ENCODE measurements around the gene RETREG1.

The RETREG1 gene

DNA sequence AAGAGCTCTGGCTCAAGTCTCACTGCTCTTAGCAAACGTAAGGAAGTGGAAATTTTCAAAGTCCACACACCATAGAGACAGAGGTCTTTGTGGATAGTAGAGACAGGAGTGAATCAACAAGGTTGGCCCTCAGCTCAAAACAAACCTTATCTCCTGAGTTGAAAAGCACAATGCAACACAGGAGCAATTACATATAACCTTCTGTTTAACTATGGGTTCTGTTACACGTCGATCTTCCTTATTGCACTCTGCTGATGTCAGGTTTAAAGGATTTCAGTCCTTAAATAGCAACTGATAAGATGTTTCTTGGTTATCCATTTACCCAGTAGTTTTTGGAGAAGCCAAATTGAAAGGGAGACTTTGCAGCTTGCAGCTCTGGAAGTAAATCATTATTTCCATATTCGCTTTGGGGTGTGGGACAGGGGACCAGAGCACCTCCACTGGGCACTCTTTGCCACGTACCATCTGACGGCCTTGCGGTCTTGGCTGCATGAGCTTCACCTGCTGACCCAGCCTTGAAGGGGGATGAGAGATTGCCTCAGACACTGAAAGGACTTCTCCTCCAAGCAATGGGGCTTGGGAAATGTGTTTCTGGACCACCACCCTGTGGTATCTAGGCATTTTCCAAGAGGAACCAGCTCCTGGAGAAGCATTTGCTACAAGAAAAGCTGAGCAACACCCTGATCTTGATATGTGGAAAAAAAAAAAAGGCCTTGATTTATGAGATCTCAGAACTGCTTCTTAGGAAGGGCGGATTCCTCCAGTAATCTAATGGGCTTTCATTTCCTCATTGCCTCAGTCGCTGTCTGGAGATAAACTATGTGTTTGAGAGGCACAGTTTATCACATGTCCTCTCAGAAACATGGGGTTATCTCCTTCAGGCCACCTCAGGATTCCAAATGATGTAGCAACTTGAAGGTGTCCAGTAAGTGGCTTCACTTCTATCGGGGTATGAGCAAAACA, 95.0 kb downstream of the RETREG1 start:
- DNase-seq = no peak

DNA sequence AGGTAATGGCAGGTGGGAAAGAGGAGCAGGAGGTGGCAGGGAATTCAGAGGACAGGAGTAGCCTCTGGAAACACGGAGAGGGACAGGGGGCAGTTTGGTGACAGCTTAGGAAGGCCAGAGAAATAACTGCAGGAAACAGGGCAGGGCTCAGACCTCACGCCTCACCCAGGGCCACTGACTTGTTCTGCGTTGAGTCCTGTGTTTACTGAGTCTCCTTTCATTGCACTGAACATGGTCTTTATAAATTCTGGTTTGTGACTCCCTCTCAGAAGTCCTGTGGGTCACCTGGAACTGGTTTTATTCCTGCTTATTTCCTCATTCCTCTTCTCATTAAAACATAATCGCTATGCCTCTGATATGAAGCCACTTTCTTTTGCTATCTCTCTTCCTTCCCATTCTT, 96.0 kb downstream of the RETREG1 start:
- DNase-seq = no peak

DNA sequence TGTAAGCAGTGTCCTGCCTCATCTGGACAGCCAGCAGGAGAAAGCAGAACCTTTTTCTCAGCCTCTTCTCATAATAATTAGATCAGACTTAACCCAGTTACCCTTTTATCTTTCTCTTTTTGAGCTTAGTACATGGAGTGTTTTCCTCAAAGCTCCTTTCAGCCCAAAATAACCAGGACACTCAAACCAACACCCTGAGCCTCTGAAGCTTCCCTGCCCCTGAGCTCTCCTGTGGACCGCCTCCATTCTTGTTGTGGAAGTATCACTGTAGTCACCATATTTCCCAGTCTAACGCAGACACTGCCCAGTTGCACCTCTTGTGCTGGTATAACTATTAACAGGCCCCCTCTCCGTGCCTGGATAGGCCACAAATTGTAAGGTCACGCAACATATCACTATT, 97.4 kb downstream of the RETREG1 start:
- DNase-seq = no peak

DNA sequence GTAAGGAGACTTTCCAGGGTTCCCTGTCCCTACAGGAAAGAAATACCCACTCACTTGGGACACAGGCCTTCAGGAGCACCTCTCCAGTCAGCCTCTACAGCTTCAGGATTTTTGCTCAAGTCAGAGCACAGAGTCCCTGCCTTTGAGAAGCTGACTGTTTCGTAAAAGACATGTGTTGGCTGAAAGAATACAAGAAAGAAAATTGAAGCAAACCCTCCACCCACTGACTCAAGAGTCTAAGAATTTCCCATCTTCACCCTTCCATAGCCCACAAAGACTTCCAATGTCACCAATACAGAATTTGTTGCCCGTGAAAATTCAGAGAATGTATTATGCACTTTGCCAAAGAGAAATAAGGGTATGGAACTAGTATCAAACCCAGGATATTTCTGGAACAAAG, 98.2 kb downstream of the RETREG1 start:
- no peak for DNase-seq

DNA sequence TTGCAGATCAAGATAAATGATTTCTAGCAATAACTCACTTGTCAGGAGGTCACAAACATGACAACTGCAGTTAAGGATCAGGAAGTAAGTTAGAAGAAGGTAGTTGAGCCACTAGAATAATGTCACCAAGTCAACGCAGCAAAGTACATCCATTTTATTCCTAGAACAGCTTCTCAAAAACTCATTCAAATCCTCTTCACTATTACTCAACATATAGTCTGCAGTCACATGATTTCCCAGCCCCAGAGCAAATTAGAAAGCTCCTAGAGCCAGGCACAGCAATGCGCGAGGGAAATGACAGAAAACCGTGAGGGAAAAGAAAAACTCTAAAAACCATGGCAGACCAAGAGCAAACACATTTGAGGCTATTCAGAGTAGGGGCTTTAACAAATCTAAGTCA, 101.3 kb downstream of the RETREG1 start:
- no peak for DNase-seq

DNA sequence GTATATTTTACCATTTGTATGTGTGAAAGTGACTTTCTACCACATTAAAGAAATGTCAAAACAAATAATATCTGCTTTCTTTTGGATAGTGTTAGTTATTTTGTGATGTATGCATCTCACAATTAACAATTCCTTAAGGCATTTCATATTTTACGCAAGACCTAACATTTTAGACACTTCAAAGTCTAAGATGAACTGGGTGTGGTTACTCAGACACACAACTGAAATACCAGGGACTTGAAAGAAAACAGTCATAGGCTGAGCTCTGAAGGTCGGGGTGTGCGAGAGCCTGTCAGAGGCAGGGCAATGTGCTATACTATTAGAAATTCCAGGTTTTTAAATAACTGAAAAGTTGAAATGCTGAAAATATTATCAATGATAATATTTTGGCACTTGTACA, 106.7 kb downstream of the RETREG1 start:
- DNase-seq = no peak

DNA sequence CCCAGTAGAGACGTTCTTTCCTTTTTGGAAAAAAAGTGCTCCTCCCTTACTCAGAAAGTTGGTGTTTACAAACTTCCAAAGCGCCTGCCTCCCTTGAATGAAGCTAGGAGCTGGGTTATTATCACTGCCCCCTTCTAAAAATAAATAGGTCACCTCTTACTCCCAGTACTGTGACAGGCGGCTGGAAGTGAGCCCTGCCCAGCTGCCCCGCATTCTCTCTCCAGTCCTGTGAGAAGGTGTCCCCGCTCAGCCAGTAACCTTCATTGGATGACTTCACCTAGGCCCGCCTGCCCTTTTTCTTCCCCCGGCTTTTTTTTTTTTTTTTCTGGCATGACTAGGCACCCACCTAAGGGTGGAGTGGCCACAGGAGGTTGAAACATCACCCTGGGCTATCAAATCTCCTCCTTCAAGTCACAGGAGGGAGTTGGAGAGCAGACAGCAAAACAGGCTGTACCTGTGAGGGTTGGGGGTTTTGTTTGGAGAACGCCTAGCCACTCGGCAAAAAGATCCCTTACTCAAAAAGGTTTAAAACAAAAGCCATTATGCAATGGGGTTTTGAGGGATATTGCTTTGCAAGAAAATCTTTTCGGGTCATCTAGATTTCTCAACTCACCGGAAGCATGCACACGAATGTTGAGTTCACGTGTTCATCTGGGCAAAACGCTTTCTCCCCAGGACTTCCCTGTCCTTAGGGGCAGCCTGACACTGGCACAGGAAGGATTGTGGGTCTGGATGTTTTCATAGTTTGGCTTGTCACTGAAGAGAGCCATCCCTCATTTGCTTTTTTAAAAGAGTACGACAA, 107.9 kb downstream of the RETREG1 start:
- DNase-seq = peak; percentile 14

DNA sequence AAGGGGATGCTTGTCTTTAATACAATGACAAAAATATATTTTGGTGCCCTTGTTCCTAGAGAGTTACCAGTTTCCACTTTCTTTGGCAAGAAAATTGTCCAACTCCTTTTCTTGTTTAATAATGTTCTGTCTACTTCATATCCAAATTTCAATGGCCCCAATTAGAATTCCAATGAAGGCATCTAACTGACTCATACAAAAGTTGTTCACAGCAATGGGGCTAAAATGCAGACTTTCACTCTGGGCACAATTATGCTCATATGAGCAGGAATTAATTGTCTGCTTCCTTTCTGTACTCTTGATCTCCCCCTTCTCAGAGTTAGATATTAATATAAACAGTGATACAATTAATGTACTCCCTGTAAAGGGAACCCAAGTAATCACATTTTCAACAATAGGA, 109.1 kb downstream of the RETREG1 start:
- no peak for DNase-seq

DNA sequence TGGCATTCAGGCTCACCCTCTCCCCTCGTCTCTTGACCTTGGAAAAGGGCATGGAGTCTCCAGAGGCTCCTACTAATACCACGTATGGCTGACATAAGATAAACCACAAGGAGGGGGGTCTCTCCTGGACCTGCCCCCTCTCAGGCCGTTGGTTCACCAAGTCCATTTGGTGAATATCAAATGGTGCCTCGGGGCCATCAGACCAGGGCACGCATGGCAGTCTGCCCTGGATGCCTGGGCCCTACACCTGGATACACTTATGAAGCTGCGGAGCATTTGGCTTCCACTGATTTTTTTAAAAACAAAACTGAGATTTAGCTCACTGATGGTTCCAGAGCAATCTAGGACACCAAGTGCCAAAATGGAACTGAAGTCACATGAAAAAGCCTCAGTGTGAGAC, 110.9 kb downstream of the RETREG1 start:
- no peak for DNase-seq

DNA sequence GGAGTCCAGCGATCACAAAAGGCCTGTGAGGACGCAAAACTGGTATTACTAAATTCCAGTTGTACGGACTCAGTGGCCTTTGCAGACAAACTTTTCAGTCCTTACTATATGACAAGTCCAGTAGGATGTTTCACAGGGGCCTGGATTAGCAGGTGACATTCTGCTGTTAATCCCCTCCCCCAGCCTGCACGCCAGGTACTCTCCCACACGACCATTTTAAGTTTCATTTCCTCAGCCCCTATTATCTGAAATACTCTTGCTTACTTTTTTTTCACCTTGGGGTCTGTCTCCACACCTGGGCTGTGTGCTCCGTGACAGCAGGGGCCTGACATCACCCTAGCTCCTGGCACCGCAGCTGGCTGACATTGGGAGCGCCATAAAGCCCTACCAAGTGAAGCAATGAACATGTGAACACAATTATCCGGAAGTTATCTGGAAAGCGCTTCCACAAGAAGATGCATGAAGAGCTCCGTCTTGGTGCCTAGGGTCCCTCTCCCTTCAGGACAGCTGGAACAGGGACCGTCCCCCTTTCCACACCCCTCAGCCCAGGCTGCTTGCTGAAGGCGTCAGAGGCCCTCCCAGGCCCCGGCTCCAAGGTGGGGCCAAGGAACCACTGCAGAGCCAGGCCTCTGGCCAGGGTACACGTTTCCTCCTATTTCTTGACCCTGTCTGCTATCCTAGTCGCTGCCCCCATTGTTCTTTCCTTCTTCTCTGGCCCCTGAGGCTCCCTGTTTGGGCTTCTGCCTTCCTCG, 111.5 kb downstream of the RETREG1 start:
- DNase-seq = no peak

DNA sequence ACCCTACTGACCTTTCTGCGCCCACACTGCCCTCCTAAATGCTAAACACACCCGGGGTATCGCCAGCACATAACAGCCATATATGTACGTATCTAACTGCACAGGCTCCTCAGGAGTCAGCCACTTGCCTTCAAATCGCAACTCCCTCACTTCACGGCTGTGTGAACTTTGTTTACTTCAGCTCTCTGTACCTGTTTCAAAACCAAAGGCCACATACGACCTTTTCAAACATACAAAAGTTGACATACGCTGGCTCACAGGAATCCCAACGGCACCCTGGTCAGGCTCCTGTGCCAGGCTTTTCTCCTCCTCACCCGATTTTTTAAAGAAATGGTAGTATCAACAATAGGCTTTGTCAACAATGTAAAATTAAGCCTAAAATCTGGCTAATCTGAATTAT, 112.2 kb downstream of the RETREG1 start:
- DNase-seq = no peak

DNA sequence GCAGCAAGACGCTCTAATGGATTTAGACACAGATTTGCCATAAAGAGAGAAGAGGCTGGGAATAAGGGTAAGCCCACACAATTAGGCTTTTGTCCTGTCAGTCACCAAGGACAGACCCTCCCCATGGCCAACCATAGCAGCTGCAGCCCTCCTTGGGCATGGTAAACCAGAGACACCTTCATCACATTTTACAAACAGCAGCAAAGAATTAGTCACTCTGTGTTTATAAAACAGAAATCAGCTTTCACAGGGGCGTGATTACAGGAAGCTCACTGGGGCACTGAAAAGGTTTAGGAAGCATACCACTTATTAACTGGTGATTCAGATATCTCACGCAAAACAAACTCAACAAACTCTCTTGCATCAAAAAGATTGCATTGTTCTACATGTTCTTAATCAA, 113.9 kb downstream of the RETREG1 start:
- no peak for DNase-seq

DNA sequence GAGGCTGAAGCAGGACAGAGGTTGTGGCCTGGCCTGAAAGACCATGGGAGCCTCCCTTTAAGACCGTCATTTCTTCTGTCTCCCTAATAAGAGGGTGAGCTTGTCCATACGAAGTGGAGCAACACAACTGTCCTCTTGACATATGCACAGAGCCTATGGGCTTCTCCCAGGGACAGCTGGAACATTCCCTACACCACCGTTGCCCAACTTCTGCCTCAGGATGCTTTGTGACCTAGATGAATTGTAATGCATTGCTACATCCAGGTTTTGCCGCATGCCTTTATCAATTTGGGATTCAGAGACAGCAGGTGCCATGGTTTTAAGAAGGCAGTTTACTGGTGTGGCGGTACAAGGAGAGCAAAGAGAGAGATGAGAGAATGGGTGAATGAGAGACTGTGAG, 116.8 kb downstream of the RETREG1 start:
- DNase-seq = no peak

DNA sequence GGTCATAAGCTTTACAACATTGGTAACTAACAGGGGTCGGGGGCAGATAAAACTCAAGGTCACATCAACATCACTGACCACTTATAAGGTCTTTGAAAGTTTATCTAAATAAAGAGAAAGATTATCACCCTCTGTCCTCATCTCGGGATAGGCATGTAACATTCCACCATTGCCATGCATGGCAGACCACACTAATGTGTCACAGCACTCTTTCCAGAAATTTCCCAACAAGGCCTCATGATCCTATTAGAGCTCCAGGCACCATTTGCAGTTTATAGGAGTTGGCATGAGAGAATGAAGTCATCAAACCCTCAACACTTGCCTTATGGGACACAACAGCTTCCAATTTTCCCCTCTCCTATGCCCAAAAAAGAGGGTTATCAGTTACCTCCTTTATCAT, 119.3 kb downstream of the RETREG1 start:
- DNase-seq = no peak

DNA sequence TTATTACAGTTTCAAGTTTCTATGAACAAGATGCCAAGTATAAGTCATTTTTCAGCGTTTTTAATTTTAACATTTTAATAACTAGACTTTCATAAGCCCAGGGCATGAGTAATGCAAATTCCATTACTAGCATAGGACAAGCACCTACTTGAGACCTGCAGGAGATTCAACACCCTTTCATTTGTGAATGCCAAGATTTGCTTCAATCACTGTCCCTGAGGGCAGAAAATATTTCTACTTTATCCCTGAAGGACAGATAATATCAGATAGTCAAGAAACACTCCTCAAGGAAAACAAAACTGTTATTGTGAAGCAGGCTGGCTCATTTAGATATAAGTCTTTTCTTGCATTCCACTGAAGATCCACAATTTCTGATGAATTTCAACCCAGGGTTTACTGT, 123.5 kb downstream of the RETREG1 start:
- no peak for DNase-seq

DNA sequence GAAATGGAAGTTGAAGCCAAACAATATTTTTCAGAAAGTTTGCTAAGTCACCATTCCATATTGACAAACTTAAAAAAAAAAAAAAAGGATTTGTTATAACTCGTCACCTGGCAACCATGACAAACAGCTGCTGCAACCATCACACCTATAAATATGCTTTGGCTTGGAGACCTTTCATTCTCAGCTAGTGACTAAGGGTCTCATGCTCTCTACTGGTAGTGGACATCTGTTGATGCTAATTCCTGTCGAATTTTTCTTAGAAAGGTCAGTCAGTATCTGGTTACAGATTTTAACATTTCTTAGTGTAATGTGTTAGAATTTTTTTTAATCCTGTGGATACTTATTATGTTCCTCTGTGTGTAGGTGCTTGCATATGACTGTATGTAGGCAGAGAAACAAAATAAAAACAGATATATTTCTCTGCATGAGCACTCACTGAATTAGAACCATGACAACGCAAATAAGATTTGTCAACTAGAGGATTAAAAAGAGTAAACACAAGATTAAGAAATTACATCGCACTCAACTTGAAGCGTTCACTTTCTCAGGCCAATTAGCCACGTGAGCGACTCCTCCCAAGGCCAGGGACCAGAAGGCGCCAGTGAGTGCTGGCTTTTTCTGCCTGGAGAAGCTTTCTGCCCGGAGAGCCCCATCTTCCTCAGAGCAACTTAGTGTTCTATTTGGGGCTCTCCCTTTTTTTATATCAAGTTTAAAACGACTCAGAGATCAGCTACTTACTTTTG, 124.2 kb downstream of the RETREG1 start:
- no peak for DNase-seq

DNA sequence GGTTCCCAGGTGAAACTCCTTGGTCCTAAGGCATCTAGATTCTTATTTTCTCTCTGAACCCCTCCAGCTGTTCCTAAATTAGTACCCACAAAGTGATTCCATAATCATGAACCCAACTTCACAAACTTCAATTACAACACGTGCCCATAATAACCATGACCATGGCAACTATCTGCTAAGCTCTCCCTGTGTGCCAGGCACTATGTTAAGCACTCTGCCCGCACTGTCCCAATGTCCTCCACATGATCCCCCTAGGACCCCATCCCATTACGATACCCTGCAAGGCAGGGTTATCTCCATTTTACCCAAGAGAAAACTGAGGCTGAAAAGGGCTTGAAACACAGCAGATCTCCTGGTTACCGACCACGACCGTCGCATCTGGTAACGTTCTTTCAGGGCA, 125.9 kb downstream of the RETREG1 start:
- no peak for DNase-seq

DNA sequence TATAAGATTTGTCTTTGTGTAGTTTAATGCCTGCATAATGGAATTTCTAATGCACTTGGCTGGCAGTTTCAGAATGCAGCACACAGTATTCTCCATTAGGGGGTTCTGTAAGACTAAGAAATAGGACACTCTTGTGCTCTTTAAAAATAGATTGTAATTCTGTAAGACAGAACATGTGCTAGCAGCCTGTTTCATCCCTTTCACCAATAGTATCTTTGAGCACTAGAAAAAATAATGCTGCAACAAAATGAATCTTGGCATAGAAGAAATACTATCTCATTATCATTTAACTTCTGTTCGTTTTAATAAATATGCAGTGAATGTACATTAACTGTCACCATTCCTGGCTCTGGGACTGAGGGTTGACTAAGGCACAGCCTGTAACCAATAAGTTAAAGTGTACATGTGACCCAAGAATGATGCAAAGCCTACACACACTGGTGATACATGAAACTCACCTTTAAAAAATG, 127.4 kb downstream of the RETREG1 start:
- no peak for DNase-seq

DNA sequence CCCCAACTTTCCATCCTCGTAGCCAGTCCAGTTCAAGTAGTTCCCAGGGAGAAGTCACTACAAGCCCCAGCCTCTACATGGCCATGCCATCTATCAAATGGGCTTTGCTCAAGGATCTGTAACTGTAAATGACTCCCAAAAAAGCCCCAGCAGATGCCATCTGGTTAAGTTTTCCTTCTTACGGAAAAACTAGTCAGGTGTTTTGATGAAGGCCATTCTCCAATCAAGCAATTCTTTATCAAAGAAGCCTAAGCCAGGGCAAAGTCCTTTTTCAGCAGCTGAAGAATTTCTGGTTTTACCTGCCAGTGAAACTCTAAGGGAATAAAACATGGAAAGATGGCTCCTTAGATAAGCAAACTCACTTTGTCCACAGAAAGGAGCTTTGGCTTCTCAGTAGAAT, 129.3 kb downstream of the RETREG1 start:
- no peak for DNase-seq

DNA sequence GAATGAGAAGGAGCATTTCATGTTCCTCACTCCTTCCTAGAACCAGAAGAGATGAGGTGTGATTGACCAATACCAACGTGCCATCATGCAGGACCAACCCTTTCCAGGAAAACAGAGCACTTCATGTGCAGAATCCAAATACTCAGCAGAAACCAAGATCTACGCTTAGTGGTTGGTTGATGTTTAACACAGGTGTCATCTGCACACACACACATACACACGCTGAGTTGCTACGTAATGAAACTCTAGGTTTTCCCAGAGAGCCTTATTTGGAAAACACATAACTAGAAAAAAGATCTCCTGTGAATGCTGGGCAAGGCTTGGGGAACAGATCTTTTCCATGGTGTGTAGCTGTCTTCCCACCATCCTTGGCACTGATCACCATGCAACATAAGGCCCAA, 130.1 kb downstream of the RETREG1 start:
- no peak for DNase-seq

DNA sequence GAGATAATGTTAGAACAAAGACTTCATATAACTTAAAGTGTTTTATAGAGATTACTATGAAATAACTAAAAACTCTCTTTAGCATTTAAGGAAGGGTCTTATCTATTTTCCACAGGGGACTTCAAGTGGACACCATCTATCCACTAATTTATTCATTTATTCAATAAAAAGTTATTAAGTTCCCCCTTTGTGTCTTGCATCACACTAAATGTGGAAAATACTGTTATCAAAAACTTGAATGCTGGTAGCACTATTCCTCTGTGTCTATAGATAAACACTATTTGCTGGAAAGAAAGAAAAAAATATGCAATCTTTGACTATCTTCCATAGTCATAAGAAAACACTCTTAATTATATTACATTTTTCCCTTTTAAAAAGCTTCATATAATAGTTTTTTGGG, 131.1 kb downstream of the RETREG1 start:
- DNase-seq = no peak

DNA sequence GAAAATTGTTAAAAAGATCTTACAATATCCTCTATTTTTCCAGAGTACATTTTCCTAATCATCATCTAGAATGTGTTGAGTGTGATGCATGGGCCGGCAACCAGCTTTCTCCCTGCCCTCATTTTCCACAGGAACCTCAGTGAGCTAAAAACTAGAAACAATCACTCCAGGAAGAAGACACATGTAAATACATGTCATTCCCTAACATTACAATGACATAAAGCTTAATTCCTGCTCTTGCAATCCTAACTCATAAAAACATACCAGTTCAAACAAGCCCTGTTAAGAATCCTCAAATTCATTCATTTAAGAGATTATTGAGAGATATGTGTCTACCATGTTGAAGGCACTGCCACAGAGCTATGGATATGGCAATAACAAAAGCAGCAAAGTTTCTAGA, 132.7 kb downstream of the RETREG1 start:
- DNase-seq = no peak

DNA sequence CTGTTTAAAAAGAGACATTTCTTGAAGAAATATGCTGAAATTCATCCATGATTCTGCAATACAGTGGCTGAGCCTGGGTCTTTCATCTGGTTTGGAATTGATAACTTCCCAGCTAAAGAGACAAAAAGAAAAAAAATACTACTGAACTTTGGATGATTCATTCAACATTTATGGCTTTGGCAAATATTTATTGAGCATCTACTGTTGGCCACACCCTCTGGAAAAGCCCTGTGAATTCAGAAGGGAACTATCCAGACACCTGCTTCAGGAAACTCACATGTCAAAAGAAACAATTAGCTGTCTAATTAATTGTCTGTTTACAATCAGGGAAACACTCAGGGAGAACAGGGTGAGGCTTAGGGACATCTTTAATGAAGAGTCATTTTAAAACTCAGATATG, 133.4 kb downstream of the RETREG1 start:
- DNase-seq = no peak
